Caco-2 (cell line): ENCODE measurements around the gene HOXA6. TPM values are rescaled to one million over a fixed set of nuclear protein-coding genes. Genes with fewer than 3 reads are reported as not detected.

Source experiments
- BruUV-seq: library from RNA; stranded (reverse); fragments of 400-500 nt; replicated peaks from 2 replicates; lab custom pipeline; 2021; lab: Mats Ljungman, UMichigan
- CTCF ChIA-PET: fragments of 300-600 bp; sonication (Branson Sonifier 250); formaldehyde crosslinking; loops from one replicate; lab custom pipeline; 2022; ENCODE audit warnings: antibody characterized with exemption; lab: Charles Lee
- POLR2A ChIA-PET: fragments of 300-600 bp; sonication (Branson Sonifier 250); formaldehyde crosslinking; loops from one replicate; lab custom pipeline; 2022; ENCODE audit warnings: antibody characterized with exemption; lab: Charles Lee
- DNase-seq, 2 experiments: peaks; one replicate each; pipeline versions ENCODE4 v3.0.0 to v3.0.0-alpha.2; 2020 to 2022
- H3K27me3 ChIP-seq: replicated peaks from 2 replicates; pipeline ENCODE4 v1.6.0; 2011; ENCODE audit warnings: low read length; ENCODE audit not compliant: control insufficient read depth, insufficient read depth
- H3K36me3 ChIP-seq: 2 replicates; pipeline ENCODE4 v1.5.1; 2011; ENCODE audit warnings: low read length; ENCODE audit not compliant: control insufficient read depth, insufficient read depth
- H3K4me1 ChIP-seq: fragments of 250-450 bp; sonication (Bioruptor Pico); 2 replicates; pipeline ENCODE4 v1.5.1; 2020; ENCODE audit warnings: mild to moderate bottlenecking
- H3K4me3 ChIP-seq: 2 replicates; pipeline ENCODE4 v1.5.1; 2011; ENCODE audit warnings: low read depth, mild to moderate bottlenecking, control low read depth, low read length
- H3K9me3 ChIP-seq: fragments of 250-450 bp; sonication (Bioruptor Pico); 2 replicates; pipeline ENCODE4 v1.5.1; 2020; ENCODE audit warnings: mild to moderate bottlenecking, moderate library complexity
- H3K27ac Mint-ChIP-seq: one replicate; pipeline ENCODE4 v1.8.0; 2022; ENCODE audit warnings: mixed read lengths; ENCODE audit not compliant: unreplicated experiment
- H3K27me3 Mint-ChIP-seq: one replicate; pipeline ENCODE4 v1.8.0; 2022; ENCODE audit warnings: mixed read lengths; ENCODE audit not compliant: insufficient read depth, unreplicated experiment
- H3K36me3 Mint-ChIP-seq: one replicate; pipeline ENCODE4 v1.8.0; 2022; ENCODE audit warnings: mild to moderate bottlenecking, mixed read lengths; ENCODE audit not compliant: insufficient read depth, unreplicated experiment
- H3K4me1 Mint-ChIP-seq: one replicate; pipeline ENCODE4 v1.8.0; 2022; ENCODE audit warnings: low read depth, mixed read lengths; ENCODE audit not compliant: unreplicated experiment
- H3K4me3 Mint-ChIP-seq: one replicate; pipeline ENCODE4 v1.8.0; 2022; ENCODE audit warnings: mild to moderate bottlenecking, moderate library complexity, mixed read lengths; ENCODE audit not compliant: unreplicated experiment
- H3K9me3 Mint-ChIP-seq: one replicate; pipeline ENCODE4 v1.8.0; 2022; ENCODE audit warnings: mixed read lengths; ENCODE audit not compliant: unreplicated experiment
- intact Hi-C: fragments of 100-400 bp; cut with micrococcal nuclease; formaldehyde crosslinking; loops from one replicate; pipeline ENCODE4 v1.10.0; 2022; ENCODE audit not compliant: unreplicated experiment
- microRNA-seq: library from miRNA; unstranded; fragments of <30 nt; microRNA quantifications from one replicate; pipeline ENCODE4 v1.2.0, GENCODE V29; 2022
- total RNA-seq: library from RNA; stranded (reverse); gene quantifications from 2 replicates; pipeline ENCODE4 v1.2.3, GENCODE V29; 2022
- TF ChIP-seq, protein P1 (sequence below), 2 experiments: fragments of 200-600 bp in 1 of 2; IDR thresholded peaks; 1 replicate in 1 of 2; 2 replicates in 1 of 2; pipeline versions ENCODE4 v1.5.1 to v1.8.0; 2011 to 2022; ENCODE audit warnings: antibody characterized with exemption in 1 of 2, control low read depth in 1 of 2, inconsistent platforms in 1 of 2, low read depth in 1 of 2, low read length in 1 of 2, mild to moderate bottlenecking in 1 of 2, moderate library complexity in 1 of 2; ENCODE audit not compliant: insufficient read depth in 1 of 2, severe bottlenecking in 1 of 2, unreplicated experiment in 1 of 2

HOXA6 gene
- total RNA-seq, 1 experiment from 2014 or later: 5.6 TPM

DNA sequence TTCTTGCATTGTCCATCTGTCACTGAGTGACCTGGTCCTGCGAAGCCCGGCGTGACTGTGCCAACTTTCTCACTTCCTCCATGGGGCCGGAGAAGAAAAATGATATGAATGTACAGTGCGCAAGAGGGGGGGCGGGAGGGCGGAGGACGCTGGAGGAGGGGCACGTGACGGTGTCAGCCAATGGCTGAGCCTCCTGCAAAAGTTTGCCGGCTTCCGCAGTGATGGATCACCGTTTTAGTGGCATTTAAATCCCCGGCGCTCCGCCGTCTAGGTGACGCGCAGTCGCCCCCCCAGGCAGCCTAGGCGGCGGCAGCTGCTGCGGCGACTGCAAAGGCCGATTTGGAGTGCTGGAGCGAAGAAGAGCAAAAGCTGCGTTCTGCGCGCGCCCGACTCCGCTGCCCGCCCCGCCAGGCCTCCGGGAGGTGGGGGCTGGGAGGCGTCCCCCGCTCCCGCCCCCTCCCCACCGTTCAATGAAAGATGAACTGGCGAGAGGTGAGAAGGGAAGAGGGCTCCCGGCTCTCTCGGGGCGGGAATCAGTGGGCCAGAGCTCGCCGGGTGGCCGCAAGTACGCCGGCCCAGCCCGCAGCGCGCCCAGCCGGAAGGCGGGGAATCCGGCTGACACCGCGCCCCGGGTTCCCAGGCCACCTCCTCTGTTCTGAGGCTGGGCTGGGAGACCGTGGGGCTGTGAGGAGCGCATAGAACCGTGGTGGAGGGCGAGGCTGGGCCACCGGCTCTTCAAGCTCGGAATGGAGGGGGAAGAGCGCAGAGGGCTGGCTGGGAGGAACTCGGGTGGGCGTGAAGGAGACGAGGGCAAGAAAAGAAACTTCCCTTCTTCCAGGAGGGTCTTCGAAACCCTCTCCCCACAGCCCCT is 51.4 kb downstream of the HOXA6 start, which contains the start of gene HOXA1:
Gene HOXA1 (minus strand): TSS at position 104 of the 871 bp plus-strand sequence. CDS start 88 bp downstream, at position 16.
- TF ChIP-seq, protein P1, sequence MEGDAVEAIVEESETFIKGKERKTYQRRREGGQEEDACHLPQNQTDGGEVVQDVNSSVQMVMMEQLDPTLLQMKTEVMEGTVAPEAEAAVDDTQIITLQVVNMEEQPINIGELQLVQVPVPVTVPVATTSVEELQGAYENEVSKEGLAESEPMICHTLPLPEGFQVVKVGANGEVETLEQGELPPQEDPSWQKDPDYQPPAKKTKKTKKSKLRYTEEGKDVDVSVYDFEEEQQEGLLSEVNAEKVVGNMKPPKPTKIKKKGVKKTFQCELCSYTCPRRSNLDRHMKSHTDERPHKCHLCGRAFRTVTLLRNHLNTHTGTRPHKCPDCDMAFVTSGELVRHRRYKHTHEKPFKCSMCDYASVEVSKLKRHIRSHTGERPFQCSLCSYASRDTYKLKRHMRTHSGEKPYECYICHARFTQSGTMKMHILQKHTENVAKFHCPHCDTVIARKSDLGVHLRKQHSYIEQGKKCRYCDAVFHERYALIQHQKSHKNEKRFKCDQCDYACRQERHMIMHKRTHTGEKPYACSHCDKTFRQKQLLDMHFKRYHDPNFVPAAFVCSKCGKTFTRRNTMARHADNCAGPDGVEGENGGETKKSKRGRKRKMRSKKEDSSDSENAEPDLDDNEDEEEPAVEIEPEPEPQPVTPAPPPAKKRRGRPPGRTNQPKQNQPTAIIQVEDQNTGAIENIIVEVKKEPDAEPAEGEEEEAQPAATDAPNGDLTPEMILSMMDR (IDR thresholded peaks at IDR 0.05; ENCODE audit: insufficient read depth in 1 of 2, low read depth in 1 of 2, low read length in 1 of 2, severe bottlenecking in 1 of 2, unreplicated experiment in 1 of 2): peak in 1 of 2 experiments; percentile 17
- H3K4me1 ChIP-seq: peaks cover 10% of the 10 kb centered on the region
- no peaks in the 10 kb centered on the region for H3K9me3 ChIP-seq
- H3K27me3 ChIP-seq: no peaks in the 10 kb centered on the region
- peak; percentile 93 to 95 for DNase-seq
- no peaks in the 10 kb centered on the region for H3K36me3 ChIP-seq
- no peaks in the 10 kb centered on the region for H3K27me3 Mint-ChIP-seq
- ChIA-PET POLR2A (interaction anchor here (0.7 to 1.7 kb wide), 7 partner anchors 10 to 109 kb away, joined by 3 to 16 read pairs (median 5); partner anchors contain the start of gene HOXA7), CTCF (interaction anchor here (0.6 to 2.1 kb wide), 5 partner anchors 17 to 233 kb away, joined by 3 to 7 read pairs (median 4); no protein-coding TSS in a partner anchor)
- BruUV-seq: TSS peak; percentile 44
- peak within 1 kb of the TSS; percentile 87 for H3K4me3 Mint-ChIP-seq
- intact Hi-C loops: loop anchor here (1.0 to 2.0 kb wide), 4 partner anchors 14 to 236 kb away; partner anchors contain the start of gene SKAP2
- no peaks in the 10 kb centered on the region for H3K9me3 Mint-ChIP-seq
- H3K4me1 Mint-ChIP-seq: peaks cover 50% of the 10 kb centered on the region
- H3K36me3 Mint-ChIP-seq: peaks cover 31% of the 10 kb centered on the region
- peak within 1 kb of the TSS; percentile 86 for H3K4me3 ChIP-seq
- H3K27ac Mint-ChIP-seq: peak within 1 kb of the TSS; percentile 74

Small RNAs within 50 kb of the gene (microRNA-seq; reads per million reads assigned to microRNA genes)
- gene MIR196B: 1,116 reads per million, percentile 88 among the genes with 10 or more reads in this experiment

Other genes starting within 250 kb of the HOXA6 start
- 18.5 and 18.8 TPM in 2 replicates for gene HOXA1, start 51.8 kb downstream of the HOXA6 start, total RNA-seq
- gene HOXA2, start 45.1 kb downstream of the HOXA6 start, total RNA-seq: 1.5 and 1.8 TPM in 2 replicates
- 4.8 and 5.5 TPM in 2 replicates for gene HOXA4, start 17.0 kb downstream of the HOXA6 start, total RNA-seq
- 4.3 and 4.9 TPM in 2 replicates for gene HOXA5, start 4.1 kb downstream of the HOXA6 start, total RNA-seq
- 19.9 and 22.6 TPM in 2 replicates for gene HOXA3, start 4.8 kb upstream of the HOXA6 start, total RNA-seq
- 19.7 and 19.9 TPM in 2 replicates for gene HOXA7, start 8.9 kb upstream of the HOXA6 start, total RNA-seq
- 14.4 and 16.7 TPM in 2 replicates for gene HOXA9, start 17.8 kb upstream of the HOXA6 start, total RNA-seq
- gene HOXA10, start 26.5 kb upstream of the HOXA6 start, total RNA-seq: 7.8 and 9.5 TPM in 2 replicates
- gene HOXA11, start 37.5 kb upstream of the HOXA6 start, total RNA-seq: 0.53 and 0.73 TPM in 2 replicates
- gene HOXA13, start 52.3 kb upstream of the HOXA6 start, total RNA-seq: 0.68 and 1.3 TPM in 2 replicates
- gene EVX1, start 95.0 kb upstream of the HOXA6 start, total RNA-seq: not detected in 2 replicates